Amniotic epithelial cell (primary cell): Measurements from ENCODE around the gene BMP5.

ENCODE experiments used
- DNase-seq: peaks from one replicate; pipeline ENCODE4 v3.0.0-alpha.2; 2010; ENCODE audit warnings: low read depth

The BMP5 gene

DNA sequence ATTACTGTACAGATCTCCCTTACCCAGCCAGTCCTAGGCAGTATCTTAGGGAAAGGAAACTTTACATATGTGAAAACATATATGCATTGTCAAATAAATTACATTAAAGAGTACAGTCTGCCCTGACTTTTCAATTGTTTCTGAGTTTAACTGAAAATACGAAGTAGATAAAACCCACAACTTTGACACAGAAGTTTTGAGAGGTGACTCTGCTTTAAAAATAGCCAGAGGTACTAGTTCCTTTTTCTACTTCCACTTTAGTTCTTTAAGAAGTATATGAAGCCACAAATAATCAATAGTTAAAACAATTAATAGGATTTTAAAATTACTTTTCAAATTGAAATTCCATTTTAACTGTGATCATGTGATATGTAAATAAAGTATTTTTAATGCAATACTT, 62.9 kb downstream of the BMP5 start:
- DNase-seq = no peak

DNA sequence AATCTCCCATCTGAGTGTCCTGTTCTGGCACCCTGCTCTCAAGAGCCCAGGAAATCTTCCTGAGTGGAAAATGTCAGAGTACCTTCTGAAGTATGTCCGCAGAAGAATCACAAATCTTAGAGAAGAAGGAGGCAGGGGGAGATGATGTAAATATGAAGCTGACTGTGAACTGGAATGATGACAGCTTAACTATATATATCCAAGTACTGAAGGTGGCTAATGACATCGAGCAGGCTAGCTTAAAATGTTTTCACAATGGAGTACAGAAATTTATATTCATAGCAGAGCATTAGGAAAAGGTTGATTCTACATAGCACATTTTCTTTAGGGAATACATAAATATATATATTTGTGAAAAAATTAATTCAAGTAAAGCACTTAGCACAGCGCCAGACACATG, 64.3 kb downstream of the BMP5 start:
- DNase-seq = no peak

DNA sequence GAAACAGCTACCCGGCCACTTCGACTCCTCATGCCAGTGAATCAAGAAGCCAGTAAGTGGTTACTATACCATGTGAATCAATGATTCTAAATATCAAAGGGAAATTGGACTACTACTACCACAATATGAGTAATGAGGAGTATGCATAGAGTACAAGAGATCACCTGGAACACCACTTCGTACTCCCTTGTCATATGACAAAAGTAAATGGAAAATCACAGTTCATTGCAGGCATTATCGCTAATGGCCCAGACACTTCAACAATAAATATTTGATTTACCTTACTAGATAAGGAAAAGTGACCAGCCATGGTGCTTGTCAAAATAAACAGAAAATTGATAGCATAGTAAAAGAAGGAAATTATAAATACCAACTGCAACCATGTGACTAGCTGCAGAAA, 73.1 kb downstream of the BMP5 start:
- DNase-seq = no peak

DNA sequence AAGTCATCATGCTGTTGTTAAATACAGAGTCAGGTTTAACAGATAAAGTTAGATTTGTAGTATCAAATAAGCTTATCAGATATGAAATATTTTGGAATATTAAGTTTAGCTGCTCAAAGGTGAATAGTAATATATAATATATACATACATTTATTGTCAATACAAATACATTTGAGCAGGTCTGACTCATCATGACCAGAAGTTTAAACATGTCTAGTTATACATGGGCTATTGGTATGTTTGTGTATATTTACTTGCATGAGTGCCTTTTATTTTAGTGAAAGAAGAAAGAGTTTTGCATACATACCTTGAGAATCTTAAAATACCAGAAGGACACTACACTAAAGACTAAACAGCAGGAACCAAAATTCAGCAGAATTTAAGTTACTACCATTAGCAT, 76.8 kb downstream of the BMP5 start:
- no peak for DNase-seq

DNA sequence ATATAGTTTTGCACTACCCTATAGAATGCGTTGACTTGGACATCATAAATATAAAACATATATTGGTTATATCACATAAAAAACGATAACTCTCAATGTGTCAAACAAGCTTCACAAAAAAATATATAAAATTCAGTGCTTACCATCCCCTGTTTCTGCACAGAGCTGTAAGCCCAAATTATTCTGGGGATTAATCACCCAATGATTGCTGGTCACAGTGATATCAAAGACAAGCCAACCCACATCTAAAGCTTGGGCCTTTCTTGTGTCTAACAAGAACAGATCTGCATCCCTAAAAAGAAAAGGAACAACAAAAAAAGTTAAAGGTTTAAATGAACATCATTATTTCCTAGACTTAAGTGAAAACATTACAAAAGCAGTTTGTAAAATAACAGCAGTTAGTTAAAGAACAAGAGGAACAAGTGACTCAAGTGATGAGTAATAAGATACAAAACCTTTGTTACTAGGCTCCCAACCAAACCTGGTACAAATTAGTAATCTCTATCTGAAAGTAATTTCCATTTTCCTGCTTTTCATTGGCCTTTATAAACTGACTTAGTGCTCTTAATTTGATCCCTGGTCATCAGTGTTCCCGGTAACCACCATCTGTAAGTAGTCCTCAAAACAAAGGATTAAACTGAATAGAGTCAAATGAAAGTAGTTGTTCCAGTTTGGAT, 81.1 kb downstream of the BMP5 start:
- DNase-seq = peak; percentile 54

DNA sequence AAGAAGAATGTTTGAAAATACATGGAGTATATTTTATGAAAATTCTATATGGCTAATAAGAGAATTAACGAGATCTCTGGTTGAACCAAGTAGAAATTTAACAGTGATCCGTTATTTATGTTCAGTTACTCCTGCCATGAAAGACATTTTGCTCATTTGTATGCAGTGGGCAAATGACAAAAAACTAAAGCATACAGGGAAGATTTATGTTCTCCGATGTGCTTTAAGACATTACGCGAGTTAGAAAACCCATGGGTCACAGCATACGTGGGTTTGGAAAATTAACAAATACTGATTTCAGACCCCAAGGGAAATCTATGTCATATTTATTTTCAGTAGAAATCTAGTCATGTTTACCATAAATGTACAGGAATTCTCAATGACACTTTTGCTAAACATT, 90.1 kb downstream of the BMP5 start:
- no peak for DNase-seq

DNA sequence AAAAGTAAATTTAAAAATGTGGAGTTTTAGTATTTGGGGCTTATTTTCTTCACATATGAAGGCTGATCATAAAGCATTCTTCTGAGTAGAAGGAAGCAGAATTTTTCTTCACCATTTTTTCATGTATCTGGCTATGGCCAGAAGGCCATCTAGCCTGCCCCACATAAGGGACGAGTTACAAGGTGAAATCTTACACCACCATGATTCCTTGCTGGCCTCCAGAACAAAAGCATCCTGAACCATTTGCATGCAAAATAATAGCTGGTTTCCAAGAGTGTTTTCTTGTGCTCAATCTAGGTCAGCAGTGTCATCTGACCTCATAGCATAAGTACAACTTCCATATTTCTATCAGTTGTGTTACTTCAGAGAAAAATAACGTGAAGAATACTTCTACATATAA, 93.1 kb downstream of the BMP5 start:
- DNase-seq = no peak

DNA sequence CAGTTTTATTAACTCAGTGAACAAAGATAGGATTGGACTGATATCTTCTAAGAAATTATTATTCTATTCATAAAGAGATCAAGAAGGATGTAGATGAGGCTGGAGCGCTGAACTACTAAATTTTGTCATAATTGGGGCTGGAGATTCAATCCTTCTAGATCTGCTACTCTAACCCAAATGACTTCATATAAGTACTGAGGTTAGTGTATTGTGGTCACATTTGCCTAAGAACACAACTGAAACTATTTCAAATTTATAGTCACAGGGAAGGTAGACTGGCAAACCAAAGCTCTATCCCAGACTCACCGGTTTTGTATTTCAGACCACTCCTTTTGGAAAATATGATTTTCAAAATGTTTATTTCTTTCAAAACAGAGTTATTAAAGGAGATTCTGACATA, 96.7 kb downstream of the BMP5 start:
- DNase-seq = no peak

DNA sequence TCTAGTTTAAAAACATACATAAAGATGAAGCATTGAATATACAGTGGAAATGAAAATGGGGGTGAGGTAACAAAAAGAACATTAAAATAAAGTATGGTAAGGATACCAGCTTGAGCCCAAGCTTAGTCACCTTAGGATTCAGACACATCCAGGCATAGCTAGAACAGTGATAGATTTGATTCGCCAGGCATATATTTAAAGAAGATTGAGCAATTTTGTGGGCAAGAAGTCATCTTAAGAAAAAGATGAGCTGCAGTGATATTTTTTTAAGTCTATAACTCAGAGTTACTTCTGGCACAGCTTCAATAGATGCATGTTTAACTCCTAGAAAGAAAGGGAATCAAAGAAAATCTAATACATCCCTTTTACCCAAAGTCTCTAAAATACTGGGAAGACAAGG, 97.9 kb downstream of the BMP5 start:
- DNase-seq = peak; percentile 78

DNA sequence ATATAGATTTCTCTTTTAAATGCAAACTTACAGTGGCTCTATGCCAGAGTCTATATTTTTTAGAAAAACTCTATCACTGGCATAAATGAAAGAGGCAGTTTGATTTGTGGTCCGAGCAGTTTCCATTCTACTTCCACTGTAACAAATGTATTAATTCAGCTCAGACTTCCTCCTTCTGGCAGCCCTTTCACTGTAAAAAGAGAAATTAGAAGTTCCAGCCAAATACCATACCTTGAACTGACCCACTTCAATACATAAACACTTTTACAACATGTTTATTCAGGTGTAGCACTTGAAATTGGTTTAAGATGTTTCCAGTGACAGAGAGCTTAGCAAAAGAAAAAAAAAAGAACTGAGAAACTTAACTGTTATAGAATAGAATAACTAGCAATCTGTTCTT, 99.3 kb downstream of the BMP5 start:
- no peak for DNase-seq

DNA sequence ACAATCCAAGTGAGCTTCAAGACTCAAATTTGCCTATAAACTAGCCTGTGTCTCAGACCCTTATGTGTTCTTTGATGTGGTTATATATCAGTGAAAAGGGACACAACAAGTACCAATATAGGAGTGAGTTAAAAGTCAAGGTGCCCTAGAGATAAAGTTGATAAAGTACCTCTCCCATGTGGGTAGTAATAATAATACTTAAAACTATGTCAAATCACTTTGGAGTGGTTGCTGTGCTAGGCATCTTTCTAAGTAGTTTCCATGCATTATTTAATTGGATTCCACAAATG, 100.4 kb downstream of the BMP5 start:
- no peak for DNase-seq

DNA sequence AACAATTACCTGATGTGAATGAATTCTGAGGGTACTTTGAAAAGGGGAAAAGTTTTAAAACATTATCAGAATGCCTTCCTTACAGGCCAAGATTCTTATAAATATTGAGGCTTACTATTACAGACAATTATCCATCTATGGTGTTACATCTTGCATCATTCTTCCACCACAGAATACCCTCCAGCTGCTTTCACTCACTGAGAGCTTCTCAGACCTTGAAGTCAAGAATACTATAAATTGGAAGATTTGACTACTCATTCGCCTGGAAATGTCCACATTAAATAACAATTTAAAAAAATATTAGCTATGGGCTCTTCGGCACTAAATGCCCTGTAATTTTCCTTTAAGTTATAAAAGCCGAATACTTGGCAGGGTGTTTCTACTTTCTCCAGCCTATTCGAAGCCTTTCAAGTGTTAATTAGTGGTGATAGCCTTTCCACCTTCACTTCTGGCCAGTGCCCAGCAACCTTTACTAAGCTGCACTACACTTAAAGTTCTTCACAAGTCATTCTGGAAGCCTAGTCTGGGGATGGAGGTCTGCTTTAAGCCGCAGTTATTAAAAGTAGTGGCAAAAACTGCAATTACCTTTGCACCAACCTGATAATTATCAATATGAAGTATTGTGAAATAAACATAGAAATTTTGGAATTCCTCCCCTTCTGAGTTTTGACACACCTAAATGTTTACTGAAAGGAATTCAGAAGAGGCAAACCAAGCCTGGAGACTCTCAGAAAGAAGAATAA, 100.9 kb downstream of the BMP5 start:
- DNase-seq = peak; percentile 9

DNA sequence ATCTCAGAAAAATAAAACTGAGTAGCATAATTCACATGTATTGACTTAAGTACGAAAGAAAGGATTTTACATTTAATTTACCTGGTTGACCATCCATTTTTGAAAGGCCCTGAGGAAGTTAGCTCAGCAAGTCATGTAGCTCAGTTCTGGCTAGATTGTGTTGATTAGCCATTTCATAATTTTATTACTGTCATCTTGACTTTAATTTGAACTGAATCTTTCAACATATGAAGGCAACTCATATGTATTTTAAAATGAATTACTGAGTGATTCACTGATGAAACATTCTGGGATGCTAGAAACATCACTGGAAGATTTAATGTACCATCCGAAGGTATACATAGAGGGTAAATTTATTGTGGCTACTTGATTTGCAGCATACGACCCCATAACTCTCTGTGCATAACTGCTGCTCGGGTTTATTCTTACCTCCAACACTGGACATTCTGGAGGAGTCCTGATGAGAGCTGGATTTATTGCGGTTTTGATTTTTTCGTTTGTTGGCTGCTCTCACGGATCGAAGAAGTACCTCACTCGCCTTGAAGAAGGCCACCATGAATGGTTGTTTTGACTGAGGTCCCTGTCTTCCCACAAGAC, 101.7 kb downstream of the BMP5 start:
- DNase-seq = no peak

DNA sequence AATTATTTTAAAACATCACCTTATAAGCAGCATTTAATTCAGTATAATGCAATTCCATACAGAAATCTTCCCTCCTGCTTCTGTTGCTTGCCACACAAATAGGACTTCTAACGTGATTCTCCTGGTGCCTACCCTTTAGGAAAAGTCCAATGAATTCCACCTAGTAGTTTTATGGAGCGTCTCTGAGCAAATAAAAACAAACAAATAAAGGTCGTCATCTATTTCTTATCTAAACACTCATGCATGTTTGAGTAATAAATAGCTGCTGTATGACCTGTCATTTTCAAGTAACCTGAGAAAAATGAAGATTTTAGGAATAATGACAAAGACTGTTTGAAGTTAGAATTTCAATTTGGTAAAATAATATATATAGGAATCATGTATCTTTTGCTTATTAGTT, 102.7 kb downstream of the BMP5 start:
- no peak for DNase-seq

DNA sequence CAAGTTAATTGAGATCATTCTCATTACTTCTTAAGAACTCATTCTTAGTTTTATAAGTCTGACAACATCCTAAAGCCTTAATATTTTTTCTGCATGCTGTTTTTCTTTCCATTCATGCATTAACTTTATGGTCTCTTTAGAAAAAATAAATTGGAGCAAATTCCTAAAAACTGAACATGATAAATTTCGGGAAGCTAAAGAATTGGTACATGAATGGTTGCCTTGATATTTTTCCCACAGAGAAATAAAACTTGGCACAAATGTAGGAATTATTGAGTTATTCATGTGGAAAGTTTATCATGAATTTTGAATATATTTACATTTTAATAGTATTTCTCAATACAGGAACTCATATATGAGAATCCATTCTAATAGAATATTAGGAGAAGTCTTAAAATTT, 115.9 kb downstream of the BMP5 start:
- no peak for DNase-seq

DNA sequence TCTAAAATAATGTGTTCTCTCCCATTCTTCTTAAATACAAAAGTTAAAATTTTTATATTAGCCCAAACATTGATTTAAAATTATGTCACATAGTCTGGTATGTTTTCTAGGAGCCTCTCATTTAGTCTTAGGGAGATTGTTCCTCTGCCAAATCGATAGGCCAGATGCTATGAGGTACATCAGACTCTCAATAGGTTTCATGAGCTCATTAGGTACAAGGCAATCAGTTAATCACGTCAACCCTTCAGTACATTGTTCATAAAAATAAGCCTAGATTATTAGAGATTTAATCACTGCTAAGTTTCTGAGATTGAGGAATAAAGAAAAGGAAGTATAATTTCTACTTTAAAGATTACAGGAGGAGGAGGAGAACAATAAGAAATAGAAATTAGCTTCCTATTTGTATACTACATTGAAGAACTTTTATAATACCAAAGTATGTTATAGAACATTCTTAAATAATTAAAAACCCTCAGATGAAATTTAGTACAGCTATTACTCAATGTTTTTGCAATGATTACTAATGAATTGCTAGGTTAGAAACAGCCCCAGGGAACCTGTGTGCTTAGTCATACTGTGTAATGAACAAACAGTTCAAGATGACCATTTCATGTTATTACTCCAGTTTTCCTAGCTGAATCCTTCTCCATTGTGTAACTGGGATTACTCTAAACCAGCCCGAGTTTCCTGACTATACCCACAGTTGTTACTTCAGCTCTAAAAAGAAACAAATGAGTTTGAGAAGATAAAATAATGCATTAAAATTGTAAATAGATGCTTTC, 117.0 kb downstream of the BMP5 start:
- DNase-seq = peak; percentile 95

DNA sequence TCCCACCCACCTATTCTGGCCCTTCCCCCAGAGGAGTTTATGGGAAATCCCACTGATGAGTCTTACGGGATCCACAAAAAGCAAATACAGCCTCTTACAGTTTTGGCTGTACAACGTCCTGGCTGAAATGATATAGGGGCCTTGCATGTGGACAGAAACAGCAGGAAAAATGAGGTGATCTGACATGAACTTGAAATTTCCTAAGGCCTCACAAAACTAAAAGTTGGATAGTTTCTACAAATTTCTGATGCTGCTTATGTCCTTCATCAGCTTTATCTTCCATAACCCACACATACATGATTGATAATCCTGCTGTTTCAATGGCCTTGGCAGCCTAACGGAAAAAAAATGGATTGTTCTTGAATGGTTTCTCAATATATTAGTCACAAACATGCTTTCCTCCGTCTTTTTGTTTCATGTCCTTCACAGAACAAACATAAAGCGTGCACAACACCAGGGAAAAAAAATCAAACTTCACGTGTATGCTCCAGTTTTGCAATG, 118.8 kb downstream of the BMP5 start:
- peak; percentile 34 for DNase-seq

DNA sequence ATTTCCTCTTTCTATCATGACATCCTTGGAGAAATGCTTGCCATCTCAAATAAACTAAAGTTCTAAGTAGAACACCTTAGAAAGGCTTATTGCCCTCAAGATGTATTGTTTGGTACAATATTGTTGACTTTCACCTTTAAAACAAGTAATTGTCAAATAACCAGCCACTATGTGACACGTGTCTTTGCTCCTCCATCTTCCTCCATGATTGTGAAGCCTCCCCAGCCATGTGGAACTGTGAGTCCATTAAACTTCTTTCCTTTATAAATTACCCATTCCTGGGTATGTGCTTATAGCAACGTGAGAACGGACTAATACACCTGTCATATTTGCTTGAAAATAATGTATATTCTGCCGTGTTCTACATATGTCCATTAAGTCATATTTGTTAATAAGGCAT, 126.5 kb downstream of the BMP5 start:
- DNase-seq = no peak

DNA sequence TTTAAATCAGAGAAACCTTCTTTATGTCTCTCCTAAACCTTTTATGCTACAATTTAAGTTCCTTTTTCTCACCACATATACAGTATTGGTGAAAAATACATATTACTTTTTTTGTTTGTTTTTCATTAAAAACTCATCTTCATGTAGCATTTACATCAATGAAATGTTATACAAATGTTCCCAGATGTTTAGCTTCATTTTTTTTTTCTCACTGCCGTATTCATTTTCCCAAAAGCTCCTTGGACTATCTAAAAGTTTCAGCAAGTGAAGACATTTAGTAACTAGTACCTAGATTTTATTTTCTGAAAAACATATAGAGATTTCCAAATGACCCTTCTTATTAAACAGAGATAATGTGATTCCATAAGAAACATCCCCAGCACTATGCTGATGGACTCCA, 128.9 kb downstream of the BMP5 start:
- no peak for DNase-seq

DNA sequence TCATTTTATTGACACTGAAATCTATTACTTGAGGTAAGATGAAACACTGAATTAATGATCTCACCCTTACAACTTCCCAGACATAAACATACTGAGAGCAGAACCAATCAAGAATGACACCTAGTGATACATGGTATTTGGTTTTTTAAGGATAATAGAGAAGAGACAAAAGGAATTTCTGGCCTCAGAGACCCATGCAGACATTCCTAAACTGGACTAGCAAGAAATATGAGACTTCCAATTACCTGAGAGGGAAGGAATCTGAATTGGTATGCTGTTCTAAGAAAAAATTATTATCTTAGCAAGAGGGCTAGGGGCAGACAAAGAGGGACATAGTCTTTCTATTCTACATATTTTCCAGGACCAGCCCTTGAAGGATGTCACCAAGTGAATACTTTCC, 141.1 kb downstream of the BMP5 start:
- DNase-seq = no peak

DNA sequence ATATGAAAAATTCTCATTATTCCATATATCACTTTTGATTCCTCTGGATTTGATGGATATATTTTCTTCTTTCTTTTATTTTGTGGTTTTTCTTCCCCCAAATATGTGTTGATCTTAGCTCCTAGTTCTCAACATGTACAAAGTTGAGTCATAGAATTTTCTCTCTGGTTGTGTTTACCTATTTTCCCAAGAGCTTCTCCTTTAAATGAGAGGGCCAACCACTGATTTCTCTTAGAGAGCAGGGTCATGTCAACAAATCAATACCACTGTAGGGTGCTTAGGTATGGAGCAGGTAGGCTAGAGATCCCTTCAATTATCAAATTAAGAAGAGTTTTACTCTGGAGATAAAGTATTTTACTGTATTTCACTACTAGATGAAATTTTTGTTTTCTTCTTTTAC, 145.7 kb downstream of the BMP5 start:
- DNase-seq = peak; percentile 26

DNA sequence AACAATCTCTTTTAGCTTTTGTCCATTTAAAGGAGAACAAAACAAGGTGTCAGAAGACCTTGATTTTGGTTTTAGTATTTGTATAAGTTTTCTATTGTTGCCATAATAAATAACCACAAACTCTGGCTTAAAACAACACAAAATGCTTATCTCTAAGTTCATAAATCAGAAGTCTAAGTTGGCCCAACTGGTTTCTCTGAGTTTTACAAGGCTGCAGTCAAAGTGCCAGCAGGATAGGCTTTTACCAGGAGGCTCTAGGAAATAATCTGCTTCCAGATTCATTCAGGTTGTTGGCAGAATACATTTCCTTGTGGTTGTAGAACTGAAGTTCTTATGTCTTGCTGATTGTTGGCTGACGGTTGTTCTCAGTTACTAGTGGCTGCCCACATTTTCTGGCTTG, 149.2 kb downstream of the BMP5 start:
- peak; percentile 13 for DNase-seq

DNA sequence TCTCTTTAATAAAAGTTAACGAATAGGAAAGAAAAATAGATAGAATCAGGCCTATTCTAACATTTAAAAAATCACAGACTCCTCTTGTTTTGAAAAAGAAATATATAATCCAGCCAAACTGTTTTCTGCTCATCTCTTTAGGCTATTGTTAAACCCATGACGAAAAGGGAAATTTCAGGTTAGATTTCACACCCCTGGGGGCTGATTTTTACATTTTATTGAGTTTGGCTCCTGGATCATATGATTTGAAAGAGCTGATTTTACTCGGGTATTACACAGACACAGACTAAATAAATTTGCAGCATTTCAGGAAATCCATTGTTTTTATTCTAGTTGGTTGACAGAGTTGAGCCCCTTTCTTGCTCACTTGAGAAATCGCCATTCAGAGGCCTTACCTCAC, 160.6 kb downstream of the BMP5 start:
- no peak for DNase-seq
